ENCODE data around the gene SNAPC4.

Gene SNAPC4

GRCh38 chr9:136391737-136392537 is 8.0 kb downstream of the SNAPC4 start:
- no peak for DNase-seq

- no peak for DNase-seq
These were observed 10.6 kb downstream of the SNAPC4 start for GRCh38 chr9:136389396-136389795.

DNA sequence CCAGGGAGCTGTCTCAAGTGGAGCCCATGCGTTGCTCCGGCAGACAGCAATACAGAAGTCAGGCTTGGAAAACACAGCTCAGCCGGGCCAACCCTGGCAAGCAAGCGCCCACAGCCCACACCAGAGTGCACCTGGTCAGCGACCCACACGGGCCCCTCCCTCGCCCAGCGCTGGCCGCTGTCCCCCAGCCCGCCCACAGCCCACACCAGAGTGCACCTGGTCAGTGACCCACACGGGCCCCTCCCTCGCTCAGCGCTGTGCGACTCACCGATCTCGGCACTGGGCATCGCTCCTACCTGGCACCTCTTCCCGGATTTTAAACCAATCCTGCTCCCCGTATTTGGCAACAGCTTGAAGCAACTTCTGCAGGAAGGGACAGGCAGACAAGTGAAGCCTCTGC is 12.8 kb downstream of the SNAPC4 start:
- DNase-seq: no peak

DNA sequence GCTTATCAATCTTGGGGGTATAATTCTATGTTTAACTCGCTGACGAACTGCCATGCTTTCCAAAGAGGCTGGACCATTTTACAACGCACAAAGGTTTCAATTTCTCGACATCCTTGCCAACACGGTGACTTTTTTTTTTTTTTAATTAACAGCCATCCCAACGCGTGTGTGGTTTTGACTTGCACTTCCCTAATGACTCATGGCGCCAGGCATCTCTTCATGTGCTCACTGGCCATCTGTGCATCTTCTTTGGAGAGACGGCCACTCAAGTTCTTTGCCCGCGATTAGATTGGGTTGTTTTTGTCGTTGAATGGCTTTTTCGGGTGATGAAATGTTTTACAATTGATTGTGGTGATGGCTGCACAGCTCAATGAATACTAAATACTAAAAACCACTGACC is 14.0 kb downstream of the SNAPC4 start:
- DNase-seq: no peak

DNA sequence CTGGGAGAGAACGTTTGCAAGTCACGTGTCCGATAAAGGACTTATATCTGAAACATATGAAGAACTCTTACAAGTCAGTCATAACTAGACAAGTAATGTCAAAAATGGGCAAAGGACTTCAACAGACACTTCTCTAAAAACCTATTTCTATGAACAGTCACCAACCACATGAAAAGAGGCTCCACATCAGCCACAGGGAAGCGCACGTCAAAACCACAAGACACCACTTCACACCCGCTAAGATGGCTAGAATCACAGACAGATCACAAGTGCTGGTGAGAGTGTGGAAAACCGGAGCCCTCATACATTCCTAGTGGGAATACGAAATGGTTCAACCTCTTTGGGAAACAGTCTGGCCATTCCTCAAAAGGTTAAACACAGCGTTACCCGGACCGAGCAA is 15.0 kb downstream of the SNAPC4 start:
- no peak for DNase-seq

- DNase-seq: no peak
These were observed 16.5 kb downstream of the SNAPC4 start for GRCh38 chr9:136383436-136383835.

GRCh38 chr9:136381966-136382513 is 17.9 kb downstream of the SNAPC4 start:
- DNase-seq: no peak

DNA sequence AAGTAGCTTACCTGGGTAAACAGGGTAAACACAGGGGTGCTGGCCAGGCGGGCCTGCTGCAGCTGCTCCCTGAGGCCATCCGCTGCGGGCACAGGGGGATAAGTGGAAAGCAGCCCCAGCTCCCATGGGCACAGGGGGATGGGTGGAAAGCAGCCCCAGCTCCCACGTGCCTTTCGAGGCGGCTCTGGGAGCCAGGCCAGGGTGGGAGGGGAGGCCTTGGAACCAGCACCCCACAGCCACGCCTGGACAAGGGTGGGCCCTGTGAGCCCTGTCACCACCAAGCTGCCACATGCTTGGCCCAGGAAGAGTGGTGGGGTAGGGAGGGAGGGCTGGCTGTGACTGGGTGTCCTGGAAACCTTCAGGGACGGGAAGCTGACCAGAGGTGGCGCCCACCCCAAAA is 18.7 kb downstream of the SNAPC4 start:
- DNase-seq: no peak

DNA sequence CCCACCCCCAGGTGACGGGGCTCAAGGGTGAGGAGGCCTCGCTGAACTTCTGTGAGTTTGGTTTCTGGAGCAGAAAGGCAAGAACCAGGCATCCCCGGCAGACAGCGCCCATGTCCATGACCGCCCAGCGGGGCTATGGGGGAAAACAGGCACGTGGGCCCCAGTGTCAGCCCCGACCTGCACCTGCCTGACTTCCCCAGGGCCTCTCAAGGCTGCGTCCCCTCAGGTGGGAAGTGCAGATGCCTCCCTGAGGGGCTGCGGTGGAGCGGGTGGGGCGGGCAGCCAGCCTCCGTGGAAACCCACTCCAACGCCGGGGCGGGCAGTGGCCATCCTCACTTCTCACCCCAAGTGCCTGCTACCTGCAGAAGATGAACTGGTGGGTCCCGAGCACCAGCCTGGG is 19.6 kb downstream of the SNAPC4 start:
- no peak for DNase-seq

DNA sequence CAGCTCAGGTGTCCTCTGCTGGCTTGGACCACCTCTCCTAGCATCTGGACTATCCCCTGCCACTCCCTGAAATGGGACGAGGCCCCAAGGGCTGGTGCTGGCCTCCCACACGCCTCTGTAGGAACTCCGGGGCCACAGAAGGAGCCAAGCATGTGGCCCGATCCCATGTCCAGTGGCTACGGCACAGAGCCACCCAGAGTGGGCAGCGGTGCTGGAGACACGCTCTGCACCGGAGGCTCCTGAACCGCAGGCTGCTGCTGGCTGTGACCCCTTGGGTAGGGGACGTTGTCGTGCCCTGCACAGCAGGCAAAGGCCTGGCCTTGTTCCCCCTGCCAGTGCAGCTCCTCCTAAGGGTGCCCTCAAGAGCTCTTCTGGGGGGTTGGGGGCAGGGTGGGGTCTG is 20.1 kb downstream of the SNAPC4 start:
- no peak for DNase-seq

GRCh38 chr9:136379401-136379800 is 20.6 kb downstream of the SNAPC4 start:
- no peak for DNase-seq

GRCh38 chr9:136379003-136379287 is 21.0 kb downstream of the SNAPC4 start:
- DNase-seq: no peak

DNA sequence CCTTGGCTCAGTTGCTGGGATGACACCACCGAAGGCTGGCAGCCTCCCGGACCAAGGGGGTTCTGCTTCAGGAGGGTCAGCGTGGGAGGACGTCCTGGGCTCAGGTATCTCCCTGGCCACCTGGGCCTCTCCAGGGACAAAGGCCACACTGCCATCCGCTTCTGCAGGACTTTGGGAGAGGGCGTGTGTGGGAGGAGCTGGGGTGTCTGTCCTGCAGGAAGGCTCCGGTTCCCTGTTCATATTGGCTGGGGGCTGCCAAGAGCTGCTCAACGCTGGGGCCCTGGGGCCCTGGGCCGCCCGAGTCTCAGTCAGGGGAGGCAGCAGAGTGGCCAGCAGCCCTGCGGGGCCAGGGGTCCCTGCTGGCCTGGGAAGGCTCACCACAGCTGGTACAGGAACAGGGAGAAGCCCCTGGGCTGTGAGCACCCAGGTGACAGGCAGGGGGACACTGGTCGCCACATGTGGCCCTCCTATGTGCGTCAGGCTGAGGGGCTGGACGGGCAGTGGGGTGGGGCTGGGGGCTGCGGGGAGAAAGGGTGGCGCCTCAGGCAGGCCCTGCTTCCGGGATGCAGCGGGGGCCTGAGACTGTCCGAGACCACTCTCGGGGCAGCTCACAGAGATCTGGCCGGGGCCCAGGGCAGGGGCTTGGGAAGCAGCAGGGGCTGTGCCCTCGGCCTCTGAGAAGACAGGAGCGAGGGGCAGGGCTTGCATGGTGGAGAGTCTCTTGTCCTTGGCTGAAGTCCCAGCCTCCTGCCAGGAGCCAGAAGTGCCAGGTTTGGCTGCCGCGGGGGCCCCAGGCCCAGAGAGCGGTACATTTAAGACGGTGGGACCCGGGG is 21.6 kb downstream of the SNAPC4 start:
- DNase-seq: peak; percentile 16

DNA sequence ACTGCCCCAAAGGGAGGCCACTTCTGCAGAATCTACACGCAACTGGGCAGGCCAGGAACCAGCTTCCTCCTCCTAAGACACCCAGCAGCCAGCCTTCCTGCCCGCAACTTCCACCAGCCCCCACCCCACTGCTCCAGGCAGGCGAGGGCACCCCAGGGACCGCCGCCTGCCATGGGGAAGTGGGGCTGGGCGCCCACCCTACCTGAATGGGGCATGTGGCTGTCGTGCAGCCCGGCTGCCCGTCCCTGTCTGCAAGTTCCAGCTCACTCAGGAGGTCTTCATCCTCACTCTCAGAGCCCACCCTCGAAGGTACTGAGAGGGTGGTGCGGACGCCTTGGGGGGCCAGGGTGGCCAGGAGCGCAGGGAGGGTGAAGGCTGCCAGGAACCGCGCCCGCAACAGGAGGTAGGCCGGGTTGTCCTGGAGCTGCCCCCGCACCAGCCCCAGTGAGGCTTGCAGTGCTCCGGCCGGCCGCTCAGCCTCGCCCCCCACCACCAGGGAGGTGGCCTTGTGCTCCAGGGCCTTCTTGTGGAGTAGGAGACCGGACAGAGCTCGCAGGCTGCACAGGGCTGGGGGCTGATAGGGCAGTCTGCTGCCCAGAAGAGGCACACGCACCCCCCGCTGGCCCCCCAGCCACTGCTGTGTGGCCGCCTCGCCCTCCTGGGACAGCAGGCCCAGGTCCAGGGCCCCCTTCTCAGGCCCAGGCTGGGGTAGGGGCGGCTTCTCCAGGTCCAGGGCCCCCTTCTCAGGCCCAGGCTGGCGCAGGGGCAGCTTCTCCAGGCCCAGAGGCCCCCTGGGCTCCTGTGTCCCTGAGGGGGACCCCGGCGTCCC is 22.4 kb downstream of the SNAPC4 start:
- DNase-seq: no peak

GRCh38 chr9:136376457-136376856 is 23.5 kb downstream of the SNAPC4 start:
- DNase-seq: no peak

DNA sequence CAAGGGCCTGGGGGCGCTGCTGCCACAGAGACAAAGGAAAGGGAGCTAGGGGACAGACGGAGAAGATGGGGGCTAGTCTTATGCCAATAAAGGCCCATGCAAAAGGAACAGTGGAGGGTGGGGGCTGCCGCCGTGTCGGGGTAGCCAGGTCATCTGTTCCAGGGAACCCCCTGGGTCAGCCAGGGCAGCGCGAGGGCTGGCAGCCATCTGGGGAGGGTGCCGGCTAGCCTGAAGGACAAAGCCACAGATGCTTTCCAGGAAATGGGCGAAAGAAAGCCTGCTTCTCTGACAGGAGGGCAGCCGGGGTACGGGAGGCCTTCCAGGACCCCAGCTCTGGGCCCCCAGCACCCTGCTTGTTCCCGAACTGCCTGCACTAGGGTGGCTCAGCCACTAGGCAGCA is 24.9 kb downstream of the SNAPC4 start:
- DNase-seq: no peak

GRCh38 chr9:136374183-136374575 is 25.8 kb downstream of the SNAPC4 start:
- no peak for DNase-seq

DNA sequence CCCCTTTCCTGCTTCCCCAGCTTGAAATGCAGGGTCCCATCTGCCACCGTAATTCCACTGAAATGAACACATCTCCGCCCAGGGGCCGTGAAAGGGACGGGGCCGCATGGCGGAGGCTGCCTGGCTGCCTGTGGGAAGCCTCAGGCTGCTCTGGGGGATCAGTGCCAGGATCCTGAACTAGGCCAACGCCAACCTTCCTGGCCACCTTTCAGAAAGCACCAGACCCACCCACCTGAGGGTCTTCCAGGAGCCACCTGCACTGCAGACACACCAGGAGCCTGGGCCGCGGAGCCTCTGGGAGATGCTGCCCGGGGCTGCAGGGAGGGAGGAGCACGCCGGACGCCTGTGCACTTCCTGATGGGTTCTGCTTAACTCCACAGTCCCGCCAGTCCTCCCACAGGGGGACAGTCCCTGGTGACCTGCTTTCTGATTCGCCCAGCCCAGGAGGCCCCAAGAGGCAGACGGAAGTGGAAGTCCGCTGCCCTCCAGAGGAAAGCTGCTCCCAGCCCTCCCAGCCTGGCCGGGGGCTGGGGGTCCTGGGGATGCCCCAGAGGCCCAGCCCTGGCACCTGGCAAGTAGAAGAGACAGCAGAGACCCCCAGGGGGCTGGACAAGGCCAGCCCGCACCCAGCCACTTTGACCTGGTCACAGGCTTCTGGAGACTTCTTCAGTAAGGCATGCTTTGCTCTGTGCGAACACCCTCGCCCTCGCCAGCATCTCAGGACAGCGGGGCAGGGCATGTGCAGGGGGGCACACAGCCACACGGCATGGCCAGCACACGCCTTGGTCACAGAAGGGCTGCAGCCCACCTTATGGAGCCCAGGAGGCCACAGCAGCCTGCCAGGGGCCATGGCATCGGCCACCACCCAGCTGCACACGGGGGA is 26.4 kb downstream of the SNAPC4 start, which contains the start of gene CARD9:
Gene CARD9 (minus strand): TSS at position 370 of the 883 bp plus-strand sequence. CDS start 1,591 bp downstream, outside the sequence.
- no peak for DNase-seq

GRCh38 chr9:136372561-136373299 is 27.2 kb downstream of the SNAPC4 start:
- peak; percentile 34 for DNase-seq

DNA sequence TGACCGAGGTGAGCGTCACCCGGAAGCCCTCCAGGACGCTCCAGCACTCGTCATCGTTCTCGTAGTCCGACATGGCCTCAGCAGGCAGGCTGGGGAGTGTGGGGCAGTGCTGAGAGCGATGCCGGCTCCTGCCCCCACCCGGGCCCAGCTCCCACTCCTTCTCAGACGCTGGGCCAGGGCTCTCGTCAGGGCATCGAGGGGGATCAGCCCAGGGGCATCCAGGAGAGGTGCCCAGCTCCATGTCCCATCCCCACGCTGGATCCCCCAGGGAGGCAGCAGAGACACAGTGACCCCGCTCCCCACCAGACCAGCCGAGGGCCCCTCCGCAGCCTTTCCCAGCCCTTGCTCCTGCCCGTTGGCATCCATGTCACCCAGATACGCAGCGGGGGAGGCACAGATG is 28.0 kb downstream of the SNAPC4 start:
- no peak for DNase-seq

DNA sequence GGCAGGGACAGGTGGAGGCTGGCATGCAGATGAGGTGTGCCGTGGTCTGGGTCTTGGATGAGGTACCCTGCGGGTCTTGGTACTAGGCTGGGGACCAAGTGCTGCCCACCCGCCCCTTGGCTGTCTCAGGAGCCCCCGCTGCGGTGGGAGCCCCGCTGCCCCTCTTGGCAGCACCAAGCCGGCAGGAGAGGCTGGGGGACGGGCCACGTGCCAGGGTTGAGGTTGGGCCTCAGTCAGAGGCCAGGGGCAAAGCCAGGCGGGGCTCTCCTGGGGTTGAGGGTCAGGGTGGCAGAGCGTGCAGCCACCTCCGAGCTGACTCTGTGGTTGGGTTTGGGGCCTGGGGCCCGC is 28.5 kb downstream of the SNAPC4 start:
- DNase-seq: no peak

All from DMS79 treated with DMSO at 0.1 percent for 48 hours (cell line).